Heart right ventricle (tissue), 16 donors: Measurements from ENCODE around the gene CCSER1. TPM values are rescaled to one million over a fixed set of nuclear protein-coding genes. Genes with fewer than 3 reads are reported as not detected.

Source experiments
- ATAC-seq, 8 donors: fragments of 200-7000 bp; cut with Tn5 transposase; one replicate each; pipeline ENCODE4 v1.9.1; 2020; ENCODE audit warnings: mild to moderate bottlenecking in 8 of 8, moderate library complexity in 8 of 8, moderate number of reproducible peaks in 1 of 8
- DNase-seq, 2 donors: peaks; one replicate each; pipeline ENCODE4 v3.0.0-alpha.2; 2020
- H3K27ac ChIP-seq, 10 donors: fragments of 200-600 bp; sonication (generic) in 2 of 10; one replicate each; pipeline versions ENCODE4 v1.5.0 to v1.8.0; 2020 to 2022; ENCODE audit warnings: mild to moderate bottlenecking in 3 of 10
- H3K27me3 ChIP-seq, 7 donors: fragments of 200-600 bp; one replicate each; pipeline ENCODE4 v1.8.0; 2021 to 2022; ENCODE audit warnings: mild to moderate bottlenecking in 2 of 7
- H3K36me3 ChIP-seq, 9 donors: fragments of 200-600 bp; sonication (generic) in 1 of 9; one replicate each; pipeline versions ENCODE4 v1.5.0 to v1.8.0; 2020 to 2022; ENCODE audit warnings: mild to moderate bottlenecking in 2 of 9
- H3K4me1 ChIP-seq, 9 donors: fragments of 200-600 bp; sonication (generic) in 1 of 9; one replicate each; pipeline versions ENCODE4 v1.5.0 to v1.8.0; 2020 to 2022; ENCODE audit warnings: mild to moderate bottlenecking in 4 of 9
- H3K4me3 ChIP-seq, 10 donors: fragments of 200-600 bp; sonication (generic) in 2 of 10; one replicate each; pipeline versions ENCODE4 v1.5.0 to v1.8.0; 2020 to 2022; ENCODE audit warnings: mild to moderate bottlenecking in 7 of 10, moderate library complexity in 2 of 10
- H3K9me3 ChIP-seq, 11 donors: fragments of 200-600 bp in 10 of 11; sonication (generic) in 2 of 11; one replicate each; pipeline versions ENCODE4 v1.5.0 to v1.8.0; 2013 to 2022; ENCODE audit warnings: mild to moderate bottlenecking in 2 of 11, control low read depth in 1 of 11, moderate library complexity in 1 of 11
- CTCF ChIP-seq, 9 donors: fragments of 200-600 bp; sonication (generic) in 2 of 9; IDR thresholded peaks; one replicate each; pipeline versions ENCODE4 v1.5.0 to v1.8.0; 2021 to 2022; ENCODE audit warnings: antibody characterized with exemption in 9 of 9, mild to moderate bottlenecking in 5 of 9, moderate library complexity in 1 of 9
- WGBS, 2 donors: extraction: QIAGEN DNeasy Blood & Tissue Kit; methylation state at CpG; one replicate each; pipeline ENCODE4 v1.1.7; 2013; ENCODE audit warnings: inconsistent platforms in 1 of 2; 5-methylcytosine and 5-hydroxymethylcytosine counted together
- intact Hi-C, 10 donors: fragments of 100-400 bp; cut with DNase I; formaldehyde crosslinking; loops; one replicate each; pipeline versions ENCODE4 v1.11.1 to v1.14.2; 2022
- polyA plus RNA-seq, 2 donors: library from polyadenylated mRNA; stranded (reverse); fragments of 200-250 nt; gene quantifications; one replicate each; pipeline ENCODE4 v1.2.3, GENCODE V29; 2013
- total RNA-seq, 10 donors: library from RNA; stranded (reverse); fragmentation: NEBNext Ultra II Directional in 3 of 10; extraction: Animal tissue kit (Norgen Biotek cat#: 25700) in 3 of 10; gene quantifications; one replicate each; pipeline versions ENCODE4 v1.2.1 to v1.2.4, GENCODE V29; 2021 to 2023
- donor health status: Arrhythmogenic right ventricular cardiomyopathy.
- donor health status: ischemic (EF 13 %, LVEDD 7.1; RV severe dilation, severe dysfunction).
- donor health status: healthy with polysubstance abuse.
- donor health status: DM: no; HTN: yes; CAD: no.
- donor health status: DM: no; HTN: no; CAD: no.
- donor health status: ischemic (EF 25% LVEDD 6.9; RV normal size, moderate dysfunction).
- donor health status: ischemic (EF 25% LVEDD 5.7; RV mildly dilated, moderate dysfunction).
- donor health status: healthy.
- donor health status: DM: yes; HTN: yes; CAD: no.
- donor health status: Ischemic cardiomyopathy.
- donor health status: ischemic (EF 35%, LVEDD 5.7; RV mildly dilated, moderate dysfunction).
- donor health status: nonischemic (EF 11% LVEDD 7.7; RV severe dilation, severe dysfunction).
- donor health status: DM: yes; HTN: yes; CAD: no.
- donor health status: PGD.
- donor health status: ischemic (EF 29% LVEDD 5.4; RV normal size, mild dysfunction).
- donor health status: nonischemic (EF 23%, LVEDD 6.1; RV moderate dilation, normal function).

CCSER1 gene
- total and polyA plus RNA-seq, 12 donors = 1.5 to 16.4 (median 12.0) TPM

- Histone ChIP-seq H3K4me1 (no peaks in the 10 kb centered on the region), H3K36me3 (no peaks in the 10 kb centered on the region), H3K4me3 (no peak overlapping the region), H3K27me3 (no peaks in the 10 kb centered on the region), H3K27ac (no peak overlapping the region), H3K9me3 (no peaks in the 10 kb centered on the region)
- DNase-seq = no peak
- intact Hi-C loops = no loop called here
- 92 to 98% methylated on average over 2 of the region's 2 CpGs for WGBS, 2 donors
- ATAC-seq = no peak
- no peak for TF ChIP-seq CTCF (IDR thresholded peaks at IDR 0.05)
Observed at GRCh38 chr4:90757534-90758060, 630.4 kb downstream of the CCSER1 start.

- Histone ChIP-seq H3K4me3 (no peak overlapping the region), H3K4me1 (no peaks in the 10 kb centered on the region), H3K9me3 (no peaks in the 10 kb centered on the region), H3K27ac (no peak overlapping the region), H3K27me3 (no peaks in the 10 kb centered on the region), H3K36me3 (no peaks in the 10 kb centered on the region)
- TF ChIP-seq CTCF (IDR thresholded peaks at IDR 0.05) = no peak
- 80 to 84% methylated on average over 1 of the region's 1 CpG for WGBS, 2 donors
- ATAC-seq = no peak
- intact Hi-C loops = no loop called here
- no peak for DNase-seq
Observed at GRCh38 chr4:90760059-90760458, 632.9 kb downstream of the CCSER1 start.

GRCh38 chr4:90766837-90767236 is 639.6 kb downstream of the CCSER1 start:
- intact Hi-C loops = no loop called here
- H3K27ac ChIP-seq = no peak overlapping the region
- no peaks in the 10 kb centered on the region for H3K4me1 ChIP-seq
- ATAC-seq = no peak
- 80% methylated on average over 2 of the region's 2 CpGs for WGBS, 2 donors
- no peaks in the 10 kb centered on the region for H3K36me3 ChIP-seq
- H3K4me3 ChIP-seq = no peak overlapping the region
- no peak for DNase-seq
- no peaks in the 10 kb centered on the region for H3K9me3 ChIP-seq
- TF ChIP-seq CTCF (IDR thresholded peaks at IDR 0.05) = no peak
- H3K27me3 ChIP-seq = no peaks in the 10 kb centered on the region

- Histone ChIP-seq H3K4me1 (no peaks in the 10 kb centered on the region), H3K27me3 (no peaks in the 10 kb centered on the region), H3K36me3 (no peaks in the 10 kb centered on the region), H3K9me3 (no peaks in the 10 kb centered on the region), H3K27ac (no peak overlapping the region), H3K4me3 (no peak overlapping the region)
- 52 to 63% methylated on average over 1 of the region's 1 CpG for WGBS, 2 donors
- TF ChIP-seq CTCF (IDR thresholded peaks at IDR 0.05) = no peak
- DNase-seq (no peak), ATAC-seq (no peak)
- intact Hi-C loops = no loop called here
Observed at GRCh38 chr4:90769251-90769650, 642.1 kb downstream of the CCSER1 start.
